SU-DHL-6 (cell line): Measurements from ENCODE around the gene RIC8A.
"Not testable (repeated sequence)": the region's sequence is repeated elsewhere in the genome, so short reads cannot be mapped to it uniquely, and the experiment has no call there.

Experiments
- H2AFZ ChIP-seq: fragments of 200-600 bp; sonication (generic); 2 replicates; pipeline ENCODE4 v1.6.1; 2014; ENCODE audit warnings: low read depth, mild to moderate bottlenecking, moderate library complexity, mixed read lengths, antibody characterized with exemption, low read length; ENCODE audit not compliant: severe bottlenecking
- H3F3A ChIP-seq: fragments of 200-600 bp; shearing (Covaris generic); 2 replicates; pipeline ENCODE4 v1.6.0; 2016; ENCODE audit warnings: antibody characterized with exemption, mild to moderate bottlenecking; ENCODE audit not compliant: insufficient read depth
- H3K27ac ChIP-seq: fragments of 200-600 bp; sonication (generic); 2 replicates; pipeline ENCODE4 v1.5.1; 2016; ENCODE audit warnings: low read depth, mild to moderate bottlenecking, low read length, moderate library complexity, mixed read lengths
- H3K27me3 ChIP-seq: fragments of 200-600 bp; sonication (generic), shearing (Covaris generic); 2 replicates; pipeline ENCODE4 v1.6.0; 2014; ENCODE audit warnings: mild to moderate bottlenecking, low read length
- H3K36me3 ChIP-seq: fragments of 200-600 bp; sonication (generic); 2 replicates; pipeline ENCODE4 v1.6.1; 2014; ENCODE audit warnings: mild to moderate bottlenecking, low read length, mixed read lengths
- H3K4me2 ChIP-seq: fragments of 300-600, 200-600 bp; shearing (Covaris generic), sonication (generic); 2 replicates; pipeline ENCODE4 v1.6.0; 2014; ENCODE audit warnings: low read length, low read depth, mild to moderate bottlenecking; ENCODE audit not compliant: poor library complexity, severe bottlenecking
- H3K4me3 ChIP-seq: fragments of 200-600 bp; sonication (generic); 2 replicates; pipeline ENCODE4 v1.5.1; 2014; ENCODE audit warnings: antibody characterized with exemption, low read length, mild to moderate bottlenecking, mixed read lengths; ENCODE audit not compliant: insufficient read depth, poor library complexity, severe bottlenecking
- H3K79me2 ChIP-seq: fragments of 200-600 bp; sonication (generic); 2 replicates; pipeline ENCODE4 v1.6.1; 2014; ENCODE audit warnings: mild to moderate bottlenecking, low read length, moderate library complexity; ENCODE audit not compliant: insufficient read depth
- H3K9ac ChIP-seq: fragments of 200-600 bp; sonication (generic); 2 replicates; pipeline ENCODE4 v1.7.0; 2014; ENCODE audit warnings: mild to moderate bottlenecking, low read length
- H3K9me2 ChIP-seq: fragments of 200-600 bp; sonication (generic); replicated peaks from 2 replicates; pipeline ENCODE4 v1.6.1; 2014; ENCODE audit warnings: low read length; ENCODE audit not compliant: insufficient read depth
- H3K9me3 ChIP-seq: fragments of 200-600 bp; sonication (generic); 2 replicates; pipeline ENCODE4 v1.6.1; 2014; ENCODE audit warnings: low read length, mixed read lengths; ENCODE audit not compliant: insufficient read depth
- H4K20me1 ChIP-seq: fragments of 200-600 bp; sonication (generic); 2 replicates; pipeline ENCODE4 v1.6.1; 2014; ENCODE audit warnings: low read depth, mild to moderate bottlenecking, antibody characterized with exemption, low read length, moderate library complexity, mixed read lengths
- CTCF ChIP-seq: fragments of 200-600 bp; sonication (generic); IDR thresholded peaks from one replicate; pipeline ENCODE4 v1.5.1; 2017; ENCODE audit warnings: antibody characterized with exemption, mild to moderate bottlenecking, low read length, moderate library complexity; ENCODE audit not compliant: insufficient read depth, poor library complexity, severe bottlenecking
- EZH2phosphoT487 ChIP-seq: fragments of 200-600 bp; sonication (generic), shearing (Covaris generic); conservative IDR thresholded peaks from 2 replicates; pipeline ENCODE4 v1.6.1; 2018; ENCODE audit warnings: mild to moderate bottlenecking, antibody characterized with exemption, low read length, moderate library complexity, mixed read lengths

The RIC8A gene

GRCh38 chr11:216081-216974 is 8.8 kb downstream of the RIC8A start:
- Histone ChIP-seq H2AFZ (no peak overlapping the region), H3K9me2 (no peaks in the 10 kb centered on the region), H3K4me2 (no peak overlapping the region), H3K36me3 (no peaks in the 10 kb centered on the region), H4K20me1 (no peaks in the 10 kb centered on the region), H3K27ac (no peak overlapping the region), H3K27me3 (no peaks in the 10 kb centered on the region), H3K9ac (no peak overlapping the region), H3K9me3 (no peaks in the 10 kb centered on the region), H3K4me3 (no peak overlapping the region), H3F3A (peaks cover 10% of the 10 kb centered on the region; the same call in 1 of the 2 replicates), H3K79me2 (no peaks in the 10 kb centered on the region)
- TF ChIP-seq EZH2phosphoT487 = no peak
- TF ChIP-seq CTCF = no peak

- H3K4me3 ChIP-seq = no peak overlapping the region
- H4K20me1 ChIP-seq = no peaks in the 10 kb centered on the region
- H3K27ac ChIP-seq = no peak overlapping the region
- no peaks in the 10 kb centered on the region for H3K9me2 ChIP-seq
- H3K27me3 ChIP-seq = no peaks in the 10 kb centered on the region
- H3K9ac ChIP-seq = no peak overlapping the region
- no peak overlapping the region for H2AFZ ChIP-seq
- no peaks in the 10 kb centered on the region for H3K9me3 ChIP-seq
- H3F3A ChIP-seq = peaks cover 10% of the 10 kb centered on the region; the same call in 1 of the 2 replicates
- no peak overlapping the region for H3K4me2 ChIP-seq
- no peaks in the 10 kb centered on the region for H3K79me2 ChIP-seq
- TF ChIP-seq EZH2phosphoT487 (no peak), CTCF (no peak)
- no peaks in the 10 kb centered on the region for H3K36me3 ChIP-seq
Observed at GRCh38 chr11:217704-218103, 10.2 kb downstream of the RIC8A start.

GRCh38 chr11:218815-219593 is 11.5 kb downstream of the RIC8A start:
- Histone ChIP-seq H3F3A (peaks cover 10% of the 10 kb centered on the region; the same call in 1 of the 2 replicates), H3K27ac (no peak overlapping the region), H3K4me3 (no peak overlapping the region), H3K36me3 (no peaks in the 10 kb centered on the region), H3K9me2 (no peaks in the 10 kb centered on the region), H3K79me2 (no peaks in the 10 kb centered on the region), H2AFZ (no peak overlapping the region), H3K9me3 (no peaks in the 10 kb centered on the region), H3K27me3 (no peaks in the 10 kb centered on the region), H4K20me1 (no peaks in the 10 kb centered on the region), H3K9ac (no peak overlapping the region), H3K4me2 (no peak overlapping the region)
- TF ChIP-seq CTCF = no peak
- no peak for TF ChIP-seq EZH2phosphoT487

GRCh38 chr11:220641-221215 is 13.2 kb downstream of the RIC8A start:
- H3K27me3 ChIP-seq, H3K79me2 ChIP-seq, H3K4me3 ChIP-seq, H3K27ac ChIP-seq, H3K9me2 ChIP-seq, H3K9me3 ChIP-seq, H3K9ac ChIP-seq, H4K20me1 ChIP-seq, H3K4me2 ChIP-seq, H2AFZ ChIP-seq, H3K36me3 ChIP-seq, H3F3A ChIP-seq: not testable (repeated sequence)
